ENCODE measurements around the gene KCTD17.
A peak's percentile ranks its signal among the peaks of the same experiment; 100 is the strongest.
"Not testable (repeated sequence)": the region's sequence is repeated elsewhere in the genome, so short reads cannot be mapped to it uniquely, and the experiment has no call there.

Gene KCTD17

GRCh38 chr22:37060801-37061610 is 9.5 kb downstream of the KCTD17 start:
- DNase-seq (ENCODE audit: low read depth in 1 of 2, low spot score in 1 of 2) = peak; percentile 16 to 18

DNA sequence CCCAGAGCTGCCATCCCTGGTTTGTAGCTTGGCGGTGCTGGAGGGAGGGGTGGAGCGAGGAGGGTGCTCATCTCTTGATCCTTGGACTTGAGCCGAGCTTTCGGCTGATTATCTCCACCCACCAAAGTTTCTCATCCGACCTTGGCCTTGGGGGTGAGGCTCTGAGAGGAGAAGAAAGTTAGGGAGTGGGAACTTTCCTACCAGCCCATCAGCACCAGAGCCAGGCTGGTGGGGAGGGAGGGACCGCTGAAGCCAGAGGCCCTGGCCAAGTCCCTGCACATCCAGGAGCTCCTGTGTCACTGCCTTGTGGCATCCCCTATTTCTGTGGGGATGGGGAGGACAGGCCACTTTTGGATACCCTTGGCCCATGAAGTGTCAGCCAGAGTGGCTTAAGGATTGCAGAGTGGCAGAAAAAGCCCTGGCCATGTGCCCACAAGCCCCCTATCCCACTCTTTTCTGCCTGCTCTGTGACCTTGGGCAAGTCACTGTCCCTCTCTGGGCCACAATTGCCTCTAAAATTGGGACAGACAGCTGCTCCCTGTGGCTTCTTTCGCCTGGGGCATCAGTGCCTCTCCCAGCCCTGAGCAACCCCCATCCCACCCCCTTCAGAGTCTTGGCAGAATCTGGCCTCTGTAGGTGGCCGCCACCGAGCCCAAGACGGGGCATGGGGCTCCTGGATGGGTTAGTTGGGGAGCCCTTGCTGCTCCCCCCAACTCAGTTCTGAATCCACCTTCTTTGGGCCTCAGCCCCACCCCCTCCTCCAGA is 10.3 kb downstream of the KCTD17 start:
- no peak for DNase-seq (ENCODE audit: low read depth in 1 of 2, low spot score in 1 of 2)

- no peak for DNase-seq (ENCODE audit: low read depth in 1 of 2, low spot score in 1 of 2)
These were observed 10.8 kb downstream of the KCTD17 start for GRCh38 chr22:37062376-37062675.

DNA sequence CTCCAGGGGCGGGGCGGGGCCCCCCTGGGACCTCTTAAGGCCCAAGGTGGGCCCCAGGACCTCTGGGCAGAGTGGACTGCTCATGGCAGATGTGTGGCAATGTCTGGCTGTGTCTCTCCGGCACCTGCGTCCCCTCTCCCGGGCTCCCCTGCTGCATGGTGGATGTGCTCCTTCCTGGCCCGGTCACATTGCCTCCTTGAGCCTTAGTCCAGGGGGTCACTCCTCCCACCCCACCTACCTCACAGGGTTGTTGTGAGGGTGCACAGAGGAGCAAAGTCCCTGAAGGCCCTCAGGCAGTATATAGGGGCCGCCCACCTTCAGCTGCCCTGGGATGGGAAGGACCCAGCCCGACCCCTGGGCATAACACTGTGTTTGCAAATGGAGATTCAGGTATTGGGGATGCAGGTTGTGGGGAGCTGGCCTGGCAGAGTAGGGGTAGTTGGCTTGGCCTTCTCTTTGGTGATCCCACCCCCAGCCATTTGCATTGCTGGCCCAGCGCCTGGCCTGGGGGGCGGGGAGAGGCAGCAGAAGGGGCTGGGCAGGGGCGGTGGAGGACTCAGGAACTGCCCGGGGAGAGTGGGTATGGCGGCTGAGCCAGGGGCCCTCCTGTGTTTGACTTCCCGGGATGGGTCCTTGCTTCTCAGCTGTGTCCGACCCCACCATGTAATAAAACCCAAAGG is 11.3 kb downstream of the KCTD17 start:
- no peak for DNase-seq (ENCODE audit: low read depth in 1 of 2, low spot score in 1 of 2)

GRCh38 chr22:37063431-37064420 is 12.2 kb downstream of the KCTD17 start:
- no peak for DNase-seq (ENCODE audit: low read depth in 1 of 2, low spot score in 1 of 2)

DNA sequence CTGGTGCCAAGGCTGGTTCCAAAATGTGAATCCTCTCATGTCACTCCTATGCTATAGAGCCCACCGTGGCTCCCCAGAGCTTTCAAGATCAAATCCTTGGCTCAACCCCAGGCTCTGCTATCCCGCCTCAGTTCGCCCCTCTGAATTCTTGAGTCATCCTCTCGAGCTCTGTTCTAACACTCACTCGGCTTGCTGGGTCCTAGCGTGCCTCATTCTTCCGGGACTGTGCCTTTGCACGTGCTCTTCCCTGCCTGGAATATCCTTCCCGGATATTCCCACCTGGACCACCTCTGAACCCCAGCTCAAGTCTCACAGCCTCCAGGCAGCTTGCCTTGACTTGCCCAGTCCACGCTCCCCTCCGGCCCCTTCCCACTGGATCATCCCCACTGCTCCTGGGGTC is 13.0 kb downstream of the KCTD17 start:
- no peak for DNase-seq (ENCODE audit: low read depth in 1 of 2, low spot score in 1 of 2)

- DNase-seq (ENCODE audit: low read depth in 1 of 2, low spot score in 1 of 2) = no peak
These were observed 13.6 kb downstream of the KCTD17 start for GRCh38 chr22:37065180-37065579.

DNA sequence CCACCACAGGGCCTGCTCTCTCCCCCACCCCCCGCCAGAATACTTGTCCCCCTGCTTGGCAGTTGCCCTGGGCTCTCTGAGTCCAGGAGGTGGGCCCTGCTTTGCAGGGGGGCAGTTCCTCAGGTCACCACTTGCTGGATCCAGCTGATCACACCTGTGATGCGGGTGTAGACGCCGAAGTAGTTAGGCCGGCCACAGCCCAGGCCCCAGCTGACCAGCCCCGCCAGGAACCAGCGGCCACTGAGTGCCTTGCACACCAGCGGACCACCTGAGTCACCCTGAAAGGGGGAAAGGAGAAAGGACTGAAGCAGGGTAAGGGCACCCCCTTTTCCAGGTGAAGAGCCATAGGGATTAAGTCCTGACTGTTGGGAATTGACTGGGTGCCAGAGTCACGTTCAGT is 14.4 kb downstream of the KCTD17 start:
- DNase-seq (ENCODE audit: low read depth in 1 of 2, low spot score in 1 of 2) = no peak

GRCh38 chr22:37067428-37067827 is 15.9 kb downstream of the KCTD17 start:
- no peak for DNase-seq (ENCODE audit: low read depth in 1 of 2, low spot score in 1 of 2)

DNA sequence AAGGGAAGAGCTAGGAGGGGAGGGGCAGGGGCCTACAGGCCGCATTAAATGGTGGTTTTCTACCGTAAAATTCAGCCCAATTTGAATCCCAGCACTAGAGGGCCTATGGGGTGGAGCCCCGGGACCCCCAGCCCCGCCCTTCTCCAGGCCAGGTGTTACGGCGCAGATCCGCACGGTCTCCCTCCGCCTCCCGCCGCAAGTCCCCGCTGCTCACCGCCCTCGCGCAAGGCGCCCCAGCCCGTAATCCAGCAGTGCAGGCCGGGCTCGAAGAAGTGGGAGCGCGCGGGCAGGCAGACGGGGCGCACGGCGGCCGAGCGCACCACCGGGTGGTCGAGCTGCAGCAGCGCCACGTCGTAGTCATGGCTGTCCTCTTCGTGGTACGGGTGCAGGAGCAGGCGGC is 17.3 kb downstream of the KCTD17 start:
- DNase-seq (ENCODE audit: low read depth in 1 of 2, low spot score in 1 of 2) = no peak

DNA sequence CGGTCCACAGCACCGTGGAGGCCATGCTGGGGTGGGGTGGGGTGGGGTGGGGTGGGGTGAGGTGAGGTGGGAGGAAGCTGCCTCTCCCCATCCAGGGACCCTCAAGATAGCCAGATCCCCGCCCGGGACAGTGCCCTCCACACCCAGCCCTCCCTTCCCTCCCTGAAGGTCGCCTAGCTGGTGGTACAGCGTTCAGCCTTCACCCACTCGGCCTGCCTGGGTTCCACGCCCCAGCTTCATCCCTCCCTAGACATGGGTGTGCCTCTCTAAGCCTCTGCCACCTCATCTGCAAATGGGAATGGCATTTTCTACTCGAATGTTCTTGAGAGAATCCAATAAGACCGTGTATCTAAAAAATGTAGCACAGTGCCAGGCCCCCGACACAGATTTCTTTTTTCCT is 17.8 kb downstream of the KCTD17 start:
- no peak for DNase-seq (ENCODE audit: low read depth in 1 of 2, low spot score in 1 of 2)

DNA sequence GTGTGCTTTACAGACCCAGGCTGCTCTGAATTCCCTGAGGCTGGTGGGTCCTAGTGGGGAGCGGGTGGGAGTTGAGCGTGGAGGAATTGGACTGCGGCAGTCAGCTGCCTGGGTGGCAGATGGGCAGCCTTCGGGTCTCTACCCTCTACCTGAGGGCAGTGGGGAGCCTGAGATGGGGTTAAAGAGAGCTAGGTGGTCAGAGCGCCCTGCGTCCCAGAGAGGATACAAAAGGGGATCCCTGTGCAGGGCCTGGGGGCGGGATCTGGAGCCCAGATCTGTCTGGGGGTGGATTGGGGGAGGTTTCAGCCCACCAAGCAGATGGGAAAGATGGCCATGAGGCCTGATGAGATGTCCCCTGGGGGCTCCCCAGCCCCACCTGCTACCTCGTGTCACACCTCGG is 18.2 kb downstream of the KCTD17 start:
- DNase-seq (ENCODE audit: low read depth in 1 of 2, low spot score in 1 of 2) = no peak

DNA sequence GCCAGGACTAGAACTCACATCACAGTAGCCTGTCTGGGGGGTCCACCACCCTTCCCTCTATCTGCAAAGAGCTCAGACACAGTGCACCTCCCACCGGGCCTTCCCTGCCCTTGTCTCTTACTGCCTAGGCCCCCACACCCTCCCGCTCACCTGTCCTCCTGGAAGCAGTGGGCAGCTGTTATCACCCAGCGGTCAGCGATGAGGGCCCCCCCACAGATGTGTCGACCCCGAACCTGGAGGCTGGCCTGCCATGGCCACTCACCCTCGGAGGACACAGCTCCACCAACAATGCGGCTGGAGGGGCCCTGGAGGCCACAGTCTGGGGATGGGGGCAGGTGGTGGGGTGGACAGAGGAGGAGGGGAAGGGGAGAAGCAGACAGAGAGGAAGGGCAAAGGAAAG is 18.8 kb downstream of the KCTD17 start:
- no peak for DNase-seq (ENCODE audit: low read depth in 1 of 2, low spot score in 1 of 2)

- DNase-seq (ENCODE audit: low read depth in 1 of 2, low spot score in 1 of 2) = no peak
These were observed 19.2 kb downstream of the KCTD17 start for GRCh38 chr22:37070744-37071143.

DNA sequence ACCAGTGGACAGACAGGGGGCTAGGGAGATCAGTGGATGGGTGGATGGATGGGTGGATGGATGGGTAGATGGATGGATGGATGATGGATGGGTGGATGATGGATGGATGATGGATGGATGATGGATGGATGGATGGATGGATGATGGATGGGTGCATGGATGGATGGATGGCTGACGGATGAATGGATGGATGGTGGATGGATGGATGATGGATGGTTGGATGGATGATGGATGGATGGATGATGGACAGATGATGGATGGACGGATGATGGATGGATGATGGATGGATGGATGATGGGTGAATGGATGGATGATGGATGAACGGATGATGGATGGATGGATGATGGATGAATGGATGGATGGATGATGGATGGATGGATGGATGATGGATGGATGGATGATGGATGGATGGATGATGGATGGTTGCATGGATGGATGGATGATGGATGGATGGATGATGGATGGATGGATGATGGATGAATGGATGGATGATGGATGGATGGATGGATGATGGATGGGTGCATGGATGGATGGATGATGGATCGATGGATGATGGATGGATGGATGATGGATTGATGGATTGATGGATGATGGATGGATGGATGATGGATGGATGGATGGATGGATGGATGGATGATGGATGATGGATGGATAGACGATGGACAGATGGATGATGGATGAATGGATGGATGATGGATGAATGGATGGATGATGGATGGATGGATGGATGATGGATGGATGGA is 20.5 kb downstream of the KCTD17 start:
- DNase-seq (ENCODE audit: low read depth in 1 of 2, low spot score in 1 of 2) = not testable (repeated sequence)

DNA sequence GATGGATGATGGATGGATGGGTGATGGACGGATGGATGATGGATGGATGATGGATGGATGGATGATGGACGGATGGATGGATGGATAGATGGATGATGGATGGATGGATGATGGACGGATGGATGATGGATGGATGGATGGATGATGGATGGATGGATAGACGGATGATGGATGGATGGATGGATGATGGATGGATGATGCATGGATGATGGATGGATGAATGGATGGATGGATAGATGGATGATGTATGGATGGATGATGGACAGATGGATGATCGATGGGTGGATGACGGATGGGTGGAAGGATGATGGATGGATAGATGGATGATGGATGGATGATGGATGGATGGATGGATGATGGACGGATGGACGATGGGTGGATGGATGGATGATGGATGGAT is 21.1 kb downstream of the KCTD17 start:
- no peak for DNase-seq (ENCODE audit: low read depth in 1 of 2, low spot score in 1 of 2)

GRCh38 chr22:37074537-37074936 is 23.0 kb downstream of the KCTD17 start:
- DNase-seq (ENCODE audit: low read depth in 1 of 2, low spot score in 1 of 2) = no peak

GRCh38 chr22:37075046-37075445 is 23.5 kb downstream of the KCTD17 start:
- DNase-seq (ENCODE audit: low read depth in 1 of 2, low spot score in 1 of 2) = no peak

GRCh38 chr22:37075822-37076433 is 24.4 kb downstream of the KCTD17 start:
- no peak for DNase-seq (ENCODE audit: low read depth in 1 of 2, low spot score in 1 of 2)
